Measurements from ENCODE around the gene TANGO2. TPM values are rescaled to one million over a fixed set of nuclear protein-coding genes. Genes with fewer than 3 reads are reported as not detected.

The TANGO2 gene
- total RNA-seq, 1 donor from 2014 or later: 30.0 TPM

DNA sequence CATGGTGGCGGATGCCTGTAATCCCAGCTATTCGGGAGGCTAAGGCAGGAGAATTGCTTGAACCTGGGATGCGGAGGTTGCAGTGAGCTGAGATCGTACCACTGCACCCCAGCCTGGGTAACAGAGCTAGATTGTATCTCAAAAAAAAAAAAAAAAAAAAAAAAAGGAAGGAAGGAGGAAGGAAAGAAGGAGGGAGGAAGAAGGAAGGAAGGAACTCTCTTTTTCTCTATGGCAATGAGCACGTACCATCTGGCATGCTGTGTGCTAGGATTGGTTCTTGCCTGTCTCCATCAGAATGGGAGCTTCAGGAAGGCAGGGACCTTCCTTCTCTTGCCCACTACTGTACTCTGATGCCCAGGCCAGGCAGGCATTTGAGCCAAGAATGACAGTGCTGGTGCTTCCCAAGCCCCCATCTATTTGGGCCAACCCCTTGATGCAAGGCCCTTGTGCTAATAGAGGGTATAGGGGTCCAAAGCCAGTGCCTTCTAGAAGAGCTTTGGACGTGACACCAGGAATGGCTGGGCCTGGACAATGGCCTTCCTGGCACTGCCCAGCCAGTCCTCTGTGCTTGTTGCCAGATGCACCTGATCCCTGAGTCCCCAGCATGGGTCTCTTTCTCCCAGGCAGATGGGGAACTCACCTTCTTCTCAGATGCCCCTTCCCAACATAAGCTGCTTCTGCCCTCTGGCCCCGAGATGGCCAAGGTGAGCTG, 48.6 kb downstream of the TANGO2 start:
- no peak for DNase-seq (ENCODE audit: low spot score)
- H3K4me1 Mint-ChIP-seq (ENCODE audit: low read depth): no peaks in the 10 kb centered on the region
- no peak overlapping the region for H3K4me3 Mint-ChIP-seq (ENCODE audit: low read depth)
- H3K27ac Mint-ChIP-seq: no peak overlapping the region
- intact Hi-C loops (cut with micrococcal nuclease): no loop called here
- H3K36me3 Mint-ChIP-seq (ENCODE audit: low read depth): no peaks in the 10 kb centered on the region
- H3K27me3 Mint-ChIP-seq (ENCODE audit: low read depth): no peaks in the 10 kb centered on the region
- H3K9me3 Mint-ChIP-seq: no peaks in the 10 kb centered on the region

GRCh38 chr22:20071524-20071972, 50.6 kb downstream of the TANGO2 start:
- Mint-ChIP-seq H3K27me3 (ENCODE audit: low read depth) (no peaks in the 10 kb centered on the region), H3K4me1 (ENCODE audit: low read depth) (no peaks in the 10 kb centered on the region), H3K27ac (no peak overlapping the region), H3K4me3 (ENCODE audit: low read depth) (no peak overlapping the region), H3K9me3 (no peaks in the 10 kb centered on the region), H3K36me3 (ENCODE audit: low read depth) (no peaks in the 10 kb centered on the region)
- no peak for DNase-seq (ENCODE audit: low spot score)
- intact Hi-C loops (cut with micrococcal nuclease): no loop called here

DNA sequence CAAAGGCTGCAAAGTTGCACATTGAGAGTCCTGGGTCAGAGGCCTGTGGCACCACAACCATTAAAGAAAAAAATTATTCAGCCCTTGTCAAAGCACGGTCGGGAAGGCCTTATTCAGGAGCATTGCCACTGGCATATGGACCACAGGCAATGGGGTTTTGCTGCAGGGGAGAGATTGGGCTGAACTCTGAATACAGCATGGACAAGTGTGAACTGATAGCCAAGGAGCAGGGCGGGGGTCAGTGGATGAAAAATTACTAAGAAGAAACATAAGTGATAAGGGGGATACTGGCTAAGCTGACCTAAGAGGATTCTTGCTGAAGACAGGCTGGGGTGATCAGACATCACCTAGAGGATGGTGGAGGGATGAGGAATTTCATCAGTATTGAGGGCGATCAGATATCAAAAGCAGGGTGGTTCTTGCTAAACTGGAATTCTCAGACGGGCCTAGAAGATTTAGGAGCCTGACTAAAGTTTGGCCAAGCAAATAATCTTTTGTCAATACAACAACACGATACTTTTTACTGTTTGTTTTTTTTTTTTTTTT, 55.8 kb downstream of the TANGO2 start:
- H3K4me1 Mint-ChIP-seq (ENCODE audit: low read depth): peaks cover 9% of the 10 kb centered on the region
- no peak overlapping the region for H3K27ac Mint-ChIP-seq
- no peaks in the 10 kb centered on the region for H3K27me3 Mint-ChIP-seq (ENCODE audit: low read depth)
- no peaks in the 10 kb centered on the region for H3K9me3 Mint-ChIP-seq
- intact Hi-C loops (cut with micrococcal nuclease): no loop called here
- H3K4me3 Mint-ChIP-seq (ENCODE audit: low read depth): no peak overlapping the region
- no peak for DNase-seq (ENCODE audit: low spot score)
- H3K36me3 Mint-ChIP-seq (ENCODE audit: low read depth): peaks cover 6% of the 10 kb centered on the region

- Mint-ChIP-seq H3K27me3 (ENCODE audit: low read depth) (no peaks in the 10 kb centered on the region), H3K27ac (peak within 1 kb of the TSS; percentile 75), H3K9me3 (no peaks in the 10 kb centered on the region), H3K4me3 (ENCODE audit: low read depth) (peak within 1 kb of the TSS; percentile 88), H3K36me3 (ENCODE audit: low read depth) (peaks cover 15% of the 10 kb centered on the region), H3K4me1 (ENCODE audit: low read depth) (peaks cover 25% of the 10 kb centered on the region)
- intact Hi-C loops (cut with micrococcal nuclease): loop anchor here (2.0 to 10.0 kb wide), 2 partner anchors 37 to 55 kb away; partner anchors contain the start of genes RANBP1, TANGO2 and TRMT2A
- DNase-seq (ENCODE audit: low spot score): peak; percentile 66
Observed at GRCh38 chr22:20079745-20080444, 59.0 kb downstream of the TANGO2 start, which contains the start of gene DGCR8. DGCR8 (plus strand) TSS chr22:20080241; CDS start chr22:20085964, 5,723 bp downstream.

GRCh38 chr22:20080445-20080775, 59.5 kb downstream of the TANGO2 start:
- peaks cover 17% of the 10 kb centered on the region for H3K36me3 Mint-ChIP-seq (ENCODE audit: low read depth)
- H3K27me3 Mint-ChIP-seq (ENCODE audit: low read depth): no peaks in the 10 kb centered on the region
- peak overlapping the region; percentile 75 for H3K27ac Mint-ChIP-seq
- DNase-seq (ENCODE audit: low spot score): peak; percentile 72
- H3K4me1 Mint-ChIP-seq (ENCODE audit: low read depth): peaks cover 25% of the 10 kb centered on the region
- H3K9me3 Mint-ChIP-seq: no peaks in the 10 kb centered on the region
- H3K4me3 Mint-ChIP-seq (ENCODE audit: low read depth): peak overlapping the region; percentile 88
- intact Hi-C loops (cut with micrococcal nuclease): loop anchor here (2.0 to 10.0 kb wide), 2 partner anchors 36 to 56 kb away; partner anchors contain the start of genes RANBP1, TANGO2 and TRMT2A

- intact Hi-C loops (cut with micrococcal nuclease): loop anchor here (2.0 to 10.0 kb wide), 2 partner anchors 36 to 56 kb away; partner anchors contain the start of genes RANBP1, TANGO2 and TRMT2A
Observed at GRCh38 chr22:20080776-20081654, 60.1 kb downstream of the TANGO2 start.

GRCh38 chr22:20083157-20083890, 62.4 kb downstream of the TANGO2 start:
- Mint-ChIP-seq H3K9me3 (no peaks in the 10 kb centered on the region), H3K36me3 (ENCODE audit: low read depth) (peaks cover 43% of the 10 kb centered on the region), H3K4me1 (ENCODE audit: low read depth) (peaks cover 26% of the 10 kb centered on the region), H3K27ac (peak overlapping the region; percentile 69), H3K27me3 (ENCODE audit: low read depth) (no peaks in the 10 kb centered on the region), H3K4me3 (ENCODE audit: low read depth) (peak overlapping the region; percentile 9)
- intact Hi-C loops (cut with micrococcal nuclease): loop anchor here (10.0 kb wide), 1 partner anchor 59 kb away; the partner anchor contains the start of gene TANGO2
- DNase-seq (ENCODE audit: low spot score): no peak

More at GRCh38 chr22:20080776-20081654, 60.1 kb downstream of the TANGO2 start:
- Mint-ChIP-seq H3K4me3 (ENCODE audit: low read depth) (peak overlapping the region; percentile 88), H3K27me3 (ENCODE audit: low read depth) (no peaks in the 10 kb centered on the region), H3K36me3 (ENCODE audit: low read depth) (peaks cover 22% of the 10 kb centered on the region), H3K4me1 (ENCODE audit: low read depth) (peaks cover 25% of the 10 kb centered on the region), H3K9me3 (no peaks in the 10 kb centered on the region), H3K27ac (peak overlapping the region; percentile 75)
- no peak for DNase-seq (ENCODE audit: low spot score)

DNA sequence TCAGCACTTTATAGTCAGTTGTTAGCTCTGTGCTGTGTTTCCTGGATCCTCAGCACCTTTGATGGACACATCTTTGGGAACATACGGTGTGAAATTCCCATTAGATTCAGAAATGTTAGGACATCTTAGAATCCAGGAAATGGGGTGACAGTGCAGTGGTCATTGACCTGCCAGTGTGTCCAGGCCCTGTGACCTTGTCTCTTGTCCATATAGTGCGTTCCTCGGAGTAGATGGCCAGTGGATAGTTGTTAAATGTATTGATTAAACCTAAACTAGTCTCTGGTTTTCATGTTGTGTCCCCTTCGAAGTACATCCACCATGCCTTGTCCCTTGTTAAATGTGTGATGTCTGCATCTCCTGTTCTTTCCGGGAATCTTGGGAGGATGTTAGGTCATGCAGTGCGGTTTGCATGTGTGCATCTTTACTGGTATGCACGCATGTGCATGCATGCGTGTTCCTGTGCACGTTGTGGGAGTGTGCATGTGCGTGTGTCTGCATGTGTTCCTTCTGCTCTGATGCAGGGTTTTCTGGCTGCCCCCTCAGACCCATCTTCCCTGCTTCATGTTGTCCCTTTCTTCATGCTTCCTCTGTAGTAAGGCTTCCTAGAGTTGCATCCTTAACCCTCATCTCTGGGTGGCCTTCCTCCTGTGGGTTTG, 63.1 kb downstream of the TANGO2 start:
- Mint-ChIP-seq H3K4me1 (ENCODE audit: low read depth) (peaks cover 26% of the 10 kb centered on the region), H3K4me3 (ENCODE audit: low read depth) (no peak overlapping the region), H3K27me3 (ENCODE audit: low read depth) (no peaks in the 10 kb centered on the region)

DNA sequence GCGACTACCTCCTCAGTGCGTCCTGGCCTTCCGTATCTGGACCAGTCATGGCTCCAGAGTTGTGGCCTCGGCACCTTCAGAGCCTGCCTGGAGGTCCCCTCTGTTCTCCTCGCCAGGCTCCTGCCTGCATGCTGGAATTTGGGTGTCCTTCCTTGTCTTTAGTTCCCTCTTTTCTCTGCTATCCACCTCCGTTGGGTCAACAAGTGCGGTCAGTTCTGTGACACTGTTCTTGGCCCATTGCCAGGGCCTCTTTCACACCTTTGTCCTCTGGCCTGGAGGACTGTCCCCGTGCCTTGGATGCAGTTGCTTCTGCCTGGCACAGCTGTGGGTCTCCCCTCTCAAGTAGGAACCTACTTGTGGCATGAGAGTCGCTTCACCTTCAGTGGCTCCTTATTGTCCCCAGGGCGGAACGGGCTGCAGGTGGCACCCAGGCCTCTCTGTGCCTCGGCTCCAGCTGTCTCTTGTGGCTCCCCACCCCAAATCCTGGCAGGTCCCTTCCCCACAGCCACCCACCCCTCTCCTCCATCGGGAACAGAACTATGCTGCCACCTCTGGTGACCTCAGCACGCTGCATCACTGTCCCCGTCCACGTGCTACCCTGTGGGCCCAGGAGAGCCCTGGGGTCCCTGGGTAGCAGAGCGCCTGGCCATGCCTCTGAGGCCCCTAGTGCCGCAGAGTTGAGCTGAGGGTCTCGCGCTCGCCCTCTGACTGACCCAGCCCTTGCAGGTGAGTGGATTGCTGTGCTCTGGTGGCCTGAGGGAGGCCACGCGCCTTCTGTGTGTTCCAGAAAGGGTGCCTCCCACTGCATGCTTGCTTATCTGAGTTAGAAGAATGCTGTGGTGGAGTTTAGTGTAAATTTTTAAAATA, 63.9 kb downstream of the TANGO2 start:
- peaks cover 58% of the 10 kb centered on the region for H3K36me3 Mint-ChIP-seq (ENCODE audit: low read depth)
- DNase-seq (ENCODE audit: low spot score): no peak
- no peak overlapping the region for H3K27ac Mint-ChIP-seq
- H3K4me3 Mint-ChIP-seq (ENCODE audit: low read depth): no peak overlapping the region
- no peaks in the 10 kb centered on the region for H3K9me3 Mint-ChIP-seq
- H3K4me1 Mint-ChIP-seq (ENCODE audit: low read depth): peaks cover 26% of the 10 kb centered on the region
- intact Hi-C loops (cut with micrococcal nuclease): loop anchor here (10.0 kb wide), 1 partner anchor 60 kb away; the partner anchor contains the start of gene TANGO2
- H3K27me3 Mint-ChIP-seq (ENCODE audit: low read depth): no peaks in the 10 kb centered on the region

More for the DNA sequence above, 63.1 kb downstream of the TANGO2 start:
- Mint-ChIP-seq H3K27ac (peak overlapping the region; percentile 20), H3K9me3 (no peaks in the 10 kb centered on the region), H3K36me3 (ENCODE audit: low read depth) (peaks cover 50% of the 10 kb centered on the region)
- no peak for DNase-seq (ENCODE audit: low spot score)
- intact Hi-C loops (cut with micrococcal nuclease): loop anchor here (10.0 kb wide), 1 partner anchor 59 kb away; the partner anchor contains the start of gene TANGO2

GRCh38 chr22:20085651-20086050, 64.7 kb downstream of the TANGO2 start:
- Mint-ChIP-seq H3K4me3 (ENCODE audit: low read depth) (no peak overlapping the region), H3K27me3 (ENCODE audit: low read depth) (no peaks in the 10 kb centered on the region), H3K4me1 (ENCODE audit: low read depth) (peaks cover 25% of the 10 kb centered on the region), H3K9me3 (no peaks in the 10 kb centered on the region), H3K36me3 (ENCODE audit: low read depth) (peaks cover 65% of the 10 kb centered on the region), H3K27ac (no peak overlapping the region)
- DNase-seq (ENCODE audit: low spot score): no peak
- intact Hi-C loops (cut with micrococcal nuclease): loop anchor here (10.0 kb wide), 1 partner anchor 61 kb away; the partner anchor contains the start of gene TANGO2

All from activated T-helper 2 cell treated with anti-CD3 and anti-CD28 coated beads, Interferon-gamma antibody, Interleukin-2, Interleukin-4, amounts not matched to agents 10 μg/mL and 5 μg/mL and 100 μg/mL, durations not matched to agents 14 hours and 24 hours and 36 hours (primary cell).